Bone marrow (tissue), 2 donors: ENCODE results near the gene HTR3B.
"Not testable (repeated sequence)": the region's sequence is repeated elsewhere in the genome, so short reads cannot be mapped to it uniquely, and the experiment has no call there.

Experiments
- DNase-seq, 2 donors: peaks; one replicate each; lab custom pipeline; 2025; lab: John Stamatoyannopoulos, UW

Gene HTR3B

GRCh38 chr11:113946162-113946561 is 41.6 kb downstream of the HTR3B start:
- DNase-seq, result not testable (repeated sequence)

DNA sequence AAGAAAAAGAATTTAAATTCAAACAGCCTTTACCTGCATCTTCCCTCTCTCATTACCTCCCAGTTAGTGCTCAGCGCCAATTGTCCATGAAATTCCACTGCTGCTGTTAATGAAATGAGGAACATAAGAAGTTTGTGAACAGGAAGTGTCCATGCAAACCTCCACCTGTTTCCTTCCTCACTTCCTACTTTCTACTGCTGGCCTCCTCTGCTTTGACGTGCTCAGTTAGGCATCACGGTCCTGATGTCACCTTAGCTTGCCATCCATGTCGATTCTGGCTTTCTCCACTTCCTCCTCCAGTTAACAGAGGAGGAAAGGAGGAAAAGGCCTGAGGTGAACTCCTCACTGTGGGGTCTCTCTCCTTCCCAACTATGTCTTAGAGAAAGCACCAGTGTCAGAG is 43.4 kb downstream of the HTR3B start:
- no peak for DNase-seq

GRCh38 chr11:113949891-113950290 is 45.3 kb downstream of the HTR3B start:
- DNase-seq, result no peak

DNA sequence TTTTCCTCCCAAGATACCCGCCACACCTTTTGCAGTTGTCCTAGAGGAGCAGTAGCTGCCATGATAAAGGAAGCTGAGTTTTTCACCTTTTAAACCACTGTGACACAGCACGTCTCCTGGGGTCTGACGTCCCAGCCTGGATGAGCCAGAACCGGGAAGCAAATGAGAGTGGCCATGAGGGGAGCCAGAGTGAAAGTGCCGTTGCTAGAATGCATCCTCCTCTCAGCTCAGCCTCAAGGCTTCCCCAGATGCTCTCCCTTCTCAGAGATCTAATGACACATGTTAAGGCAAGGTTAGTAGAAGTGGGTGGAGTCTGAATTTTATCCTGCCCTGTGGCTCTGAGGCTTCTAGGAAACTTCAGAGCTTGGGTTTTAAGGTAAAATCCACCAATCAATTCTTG is 46.9 kb downstream of the HTR3B start:
- no peak for DNase-seq

DNA sequence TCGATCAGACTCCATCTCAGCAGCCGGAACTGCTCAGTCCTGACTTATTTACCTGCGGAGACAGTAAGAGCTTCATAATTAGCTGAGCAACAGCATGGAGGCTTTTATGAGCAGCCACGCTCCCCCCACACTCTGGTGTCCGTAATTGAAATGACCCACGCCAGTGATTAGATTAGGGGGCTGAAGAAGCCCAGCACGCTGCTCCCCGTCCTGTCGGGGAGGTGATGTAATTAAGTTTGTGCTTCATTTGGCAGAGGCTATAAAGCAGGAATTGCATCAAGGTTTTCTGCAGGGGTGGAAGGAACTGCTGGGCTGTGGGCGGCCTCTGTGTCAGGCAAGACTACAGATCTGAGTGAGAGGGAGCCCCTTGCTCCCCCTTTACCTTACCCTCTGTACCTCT is 47.5 kb downstream of the HTR3B start:
- no peak for DNase-seq

DNA sequence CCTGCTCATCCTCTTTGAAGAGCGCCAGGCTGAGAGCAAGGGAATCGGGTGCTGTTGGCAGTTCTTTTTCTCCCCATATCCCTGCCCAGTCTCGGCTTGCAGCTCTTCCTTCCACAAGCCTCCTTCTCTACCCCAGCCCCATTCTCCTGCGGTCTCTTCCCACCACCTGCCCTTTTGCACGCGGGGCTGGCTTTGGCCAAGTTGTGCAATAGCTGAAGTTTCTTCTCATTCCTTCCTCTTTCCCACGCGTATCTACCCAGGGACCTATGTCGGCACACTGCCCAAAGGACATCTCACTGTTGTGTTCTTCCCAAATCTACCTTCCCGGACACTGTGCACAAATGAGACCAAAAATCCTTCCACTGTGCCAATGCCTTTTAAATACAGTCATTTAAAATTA is 48.0 kb downstream of the HTR3B start:
- DNase-seq, result no peak

GRCh38 chr11:113954235-113954634 is 49.6 kb downstream of the HTR3B start:
- no peak for DNase-seq

GRCh38 chr11:113956986-113957385 is 52.4 kb downstream of the HTR3B start:
- DNase-seq, result no peak

GRCh38 chr11:113960702-113961330 is 56.2 kb downstream of the HTR3B start:
- DNase-seq, result no peak

DNA sequence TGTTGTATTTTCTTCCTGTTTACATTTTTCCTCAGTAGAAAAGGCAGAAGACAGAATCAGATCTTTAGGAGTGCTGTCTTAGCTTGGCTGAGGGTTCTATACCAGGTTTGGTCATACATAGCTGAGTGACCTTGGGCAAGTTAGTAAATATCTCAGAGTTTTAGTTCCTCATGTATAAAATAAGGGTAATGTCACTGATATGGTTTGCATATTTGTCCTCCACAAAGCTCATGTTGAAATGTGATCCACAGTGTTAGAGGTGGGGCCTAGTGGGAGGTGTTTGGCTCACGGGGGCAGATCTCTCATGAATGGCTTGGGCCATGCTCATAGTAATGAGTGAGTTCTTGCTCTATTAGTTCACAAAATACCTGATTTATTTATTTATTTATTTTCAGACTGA is 62.8 kb downstream of the HTR3B start:
- DNase-seq, result no peak

DNA sequence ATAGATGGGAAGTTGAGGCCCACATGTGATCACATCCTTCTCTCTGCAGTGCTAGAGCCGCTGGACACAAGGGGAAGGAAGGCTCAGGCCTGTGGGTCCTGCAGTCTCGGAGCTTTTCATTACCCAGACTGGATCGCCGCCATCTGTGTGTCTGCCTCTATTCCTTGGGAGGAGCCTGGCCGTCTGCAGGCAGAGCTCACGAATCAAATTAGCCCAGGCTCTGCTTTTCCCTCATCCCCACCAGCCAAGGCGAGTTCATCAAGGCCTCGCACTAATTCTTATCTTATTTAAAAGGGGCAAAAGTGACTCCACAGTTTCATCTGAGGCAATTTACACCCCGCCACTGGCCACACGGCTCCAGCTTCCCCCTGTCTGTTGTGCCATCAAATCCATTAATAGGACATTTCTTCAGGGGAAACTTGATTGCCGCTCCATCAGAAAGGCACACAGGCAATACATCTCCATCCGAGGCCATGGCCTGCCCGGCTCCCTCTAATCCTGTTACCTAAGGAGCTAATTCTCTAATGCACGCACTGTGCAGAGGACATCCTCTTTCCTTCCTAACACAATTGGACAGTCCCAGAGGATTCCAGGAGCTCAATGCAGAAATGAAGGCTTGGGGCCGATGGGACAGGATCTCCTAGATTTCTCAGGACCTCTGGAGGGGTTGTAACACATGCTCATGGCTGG is 67.1 kb downstream of the HTR3B start:
- DNase-seq, result no peak

DNA sequence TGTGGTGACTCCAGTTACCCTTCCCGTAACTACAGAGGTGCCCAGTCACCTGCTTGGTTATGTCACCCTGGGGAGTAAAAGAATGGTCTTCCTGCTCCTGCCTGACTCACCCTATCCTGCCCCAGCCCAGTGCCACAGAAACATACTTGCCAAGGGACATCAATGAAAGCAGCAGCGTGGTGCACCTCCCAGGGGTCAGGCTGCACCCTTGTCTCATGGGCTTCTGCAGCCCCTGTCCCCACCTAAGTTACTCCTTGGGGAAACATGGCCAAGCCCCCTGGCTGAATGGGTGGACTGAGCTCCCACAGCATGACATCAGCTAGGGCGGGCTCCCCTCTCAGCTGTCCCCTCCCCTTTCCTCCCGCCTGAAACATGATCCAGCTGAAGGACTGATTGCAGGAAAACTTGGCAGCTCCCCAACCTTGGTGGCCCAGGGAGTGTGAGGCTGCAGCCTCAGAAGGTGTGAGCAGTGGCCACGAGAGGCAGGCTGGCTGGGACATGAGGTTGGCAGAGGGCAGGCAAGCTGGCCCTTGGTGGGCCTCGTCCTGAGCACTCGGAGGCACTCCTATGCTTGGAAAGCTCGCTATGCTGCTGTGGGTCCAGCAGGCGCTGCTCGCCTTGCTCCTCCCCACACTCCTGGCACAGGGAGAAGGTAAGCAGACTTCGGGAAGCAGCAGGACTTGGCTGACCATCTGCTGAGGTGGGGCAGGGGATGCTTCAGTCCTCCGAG is 70.3 kb downstream of the HTR3B start, which contains the start of gene HTR3A:
HTR3A (plus strand) TSS at position 368 of the 730 bp plus-strand sequence; CDS start at position 586, 218 bp downstream.
- DNase-seq, result no peak

- DNase-seq, result no peak
Measured at GRCh38 chr11:113977071-113977490, 72.5 kb downstream of the HTR3B start.

DNA sequence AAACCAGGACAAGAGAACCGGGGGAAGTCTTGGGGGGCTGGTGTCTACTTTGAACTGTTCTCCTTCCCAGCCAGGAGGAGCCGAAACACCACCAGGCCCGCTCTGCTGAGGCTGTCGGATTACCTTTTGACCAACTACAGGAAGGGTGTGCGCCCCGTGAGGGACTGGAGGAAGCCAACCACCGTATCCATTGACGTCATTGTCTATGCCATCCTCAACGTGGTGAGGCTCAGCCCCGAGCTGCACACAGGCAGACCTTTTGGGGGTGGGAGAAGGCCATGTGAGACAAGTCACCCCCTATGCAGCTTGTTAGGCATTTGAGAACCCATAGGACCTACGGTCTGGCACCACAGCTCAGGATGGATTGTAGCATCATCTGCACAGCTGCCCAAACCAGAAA is 73.1 kb downstream of the HTR3B start:
- DNase-seq, result no peak

DNA sequence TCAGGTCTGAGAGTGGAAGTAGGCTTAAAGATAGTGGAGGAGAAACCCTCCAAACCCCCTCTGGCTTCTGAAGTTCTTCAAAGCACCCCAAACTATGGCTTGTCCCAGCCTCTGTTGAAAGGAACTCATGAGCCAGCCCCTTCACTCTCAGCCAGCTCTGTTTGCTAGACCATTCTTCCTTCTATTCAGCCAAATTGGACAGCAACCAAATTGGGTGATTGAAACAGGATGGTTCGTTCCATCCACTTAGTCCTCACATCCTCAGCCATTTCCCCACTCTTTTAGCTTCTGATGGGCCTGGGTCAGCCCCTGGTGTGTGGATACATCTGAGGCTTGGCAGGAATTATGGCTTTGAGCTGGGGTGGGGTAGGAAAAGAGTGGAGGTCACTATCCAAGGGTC is 74.8 kb downstream of the HTR3B start:
- no peak for DNase-seq

DNA sequence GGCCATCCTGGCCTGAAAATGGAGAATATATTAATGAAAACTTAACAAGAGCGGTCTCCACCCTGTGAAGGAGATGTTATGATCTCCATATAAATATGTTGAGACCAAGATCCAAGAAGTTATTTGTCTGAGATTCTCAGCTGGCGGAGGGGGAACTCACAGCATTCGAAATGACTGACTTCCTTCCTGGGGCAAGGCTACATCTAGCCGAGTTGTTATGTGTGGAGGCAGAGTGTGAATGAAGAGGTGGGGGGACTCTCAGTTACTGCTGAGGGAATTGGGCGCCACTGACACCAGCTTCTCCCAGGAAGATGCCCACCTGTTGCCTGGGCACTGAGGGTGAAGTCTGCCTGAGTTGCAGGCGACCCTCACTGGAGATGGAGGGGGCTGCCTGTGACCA is 76.2 kb downstream of the HTR3B start:
- no peak for DNase-seq

DNA sequence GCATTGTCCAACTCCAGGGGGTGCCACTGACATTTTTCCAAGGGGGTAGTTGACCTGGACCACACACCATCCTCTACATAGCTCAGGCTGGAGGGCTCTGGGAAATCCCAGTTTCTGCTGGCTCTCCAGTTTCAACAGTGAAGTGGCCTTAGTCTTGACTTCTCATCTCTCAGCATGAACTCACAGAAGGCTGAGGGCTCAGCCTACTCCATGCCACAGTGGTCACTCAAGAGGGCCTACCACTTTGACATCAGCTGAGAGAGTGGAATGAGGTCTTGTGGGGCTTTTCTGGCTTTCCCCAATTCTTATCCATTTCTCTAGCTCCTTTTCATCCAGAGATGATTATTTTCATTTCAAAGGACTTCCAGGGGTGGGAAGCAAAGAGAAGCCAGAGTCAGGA is 77.7 kb downstream of the HTR3B start:
- no peak for DNase-seq

- DNase-seq, result no peak
Measured at GRCh38 chr11:113984781-113985180, 80.2 kb downstream of the HTR3B start.

- no peak for DNase-seq
Measured at GRCh38 chr11:113985906-113986305, 81.3 kb downstream of the HTR3B start.

GRCh38 chr11:113986351-113987140 is 82.0 kb downstream of the HTR3B start:
- DNase-seq, result no peak

DNA sequence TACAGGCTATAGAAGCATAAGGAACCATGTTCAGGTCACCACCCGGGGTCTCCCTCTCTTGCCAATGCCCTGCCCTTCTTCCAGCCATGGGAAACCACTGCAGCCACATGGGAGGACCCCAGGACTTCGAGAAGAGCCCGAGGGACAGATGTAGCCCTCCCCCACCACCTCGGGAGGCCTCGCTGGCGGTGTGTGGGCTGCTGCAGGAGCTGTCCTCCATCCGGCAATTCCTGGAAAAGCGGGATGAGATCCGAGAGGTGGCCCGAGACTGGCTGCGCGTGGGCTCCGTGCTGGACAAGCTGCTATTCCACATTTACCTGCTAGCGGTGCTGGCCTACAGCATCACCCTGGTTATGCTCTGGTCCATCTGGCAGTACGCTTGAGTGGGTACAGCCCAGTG is 84.8 kb downstream of the HTR3B start:
- DNase-seq, result no peak

- DNase-seq, result no peak
Measured at GRCh38 chr11:113989916-113990315, 85.3 kb downstream of the HTR3B start.
